Activated CD8-positive, alpha-beta T cell treated with anti-CD3 and anti-CD28 coated beads, Interleukin-2, amount 10 ng/mL, durations not matched to agents 7 days and 5 days (primary cell): ENCODE results near the gene PPP2R5D. TPM values are rescaled to one million over a fixed set of nuclear protein-coding genes. Genes with fewer than 3 reads are reported as not detected.
"Not testable (repeated sequence)": the region's sequence is repeated elsewhere in the genome, so short reads cannot be mapped to it uniquely, and the experiment has no call there.

Experiments used
- ATAC-seq: fragments of 150-1000 bp; cut with Tn5 transposase; one replicate; pipeline ENCODE4 v1.10.0; 2021; ENCODE audit warnings: moderate library complexity
- CTCF ChIA-PET: fragments of 350-600 bp; sonication (Branson Sonifier 250); formaldehyde crosslinking; loops from one replicate; lab custom pipeline; 2021; ENCODE audit warnings: antibody characterized with exemption; lab: Charles Lee
- POLR2A ChIA-PET: fragments of 350-600 bp; sonication (Branson Sonifier 250); formaldehyde crosslinking; loops from one replicate; lab custom pipeline; 2021; ENCODE audit warnings: antibody characterized with exemption; lab: Charles Lee
- DNase-seq: peaks from one replicate; pipeline ENCODE4 v3.0.0-alpha.2; 2020
- H3K27ac Mint-ChIP-seq: one replicate; pipeline ENCODE4 v1.8.0; 2021; ENCODE audit warnings: mild to moderate bottlenecking, mixed read lengths
- H3K27me3 Mint-ChIP-seq: one replicate; pipeline ENCODE4 v1.8.0; 2021; ENCODE audit warnings: low read depth, mixed read lengths
- H3K36me3 Mint-ChIP-seq: one replicate; pipeline ENCODE4 v1.8.0; 2021; ENCODE audit warnings: low read depth, mixed read lengths
- H3K4me1 Mint-ChIP-seq: one replicate; pipeline ENCODE4 v1.8.0; 2021; ENCODE audit warnings: low read depth, mixed read lengths
- H3K4me3 Mint-ChIP-seq: one replicate; pipeline ENCODE4 v1.8.0; 2021; ENCODE audit warnings: mild to moderate bottlenecking, mixed read lengths
- H3K9me3 Mint-ChIP-seq: one replicate; pipeline ENCODE4 v1.8.0; 2022; ENCODE audit warnings: mixed read lengths; ENCODE audit not compliant: insufficient read depth
- total RNA-seq, 2 experiments: library from RNA; stranded (reverse); gene quantifications; one replicate each; pipeline ENCODE4 v1.2.3, GENCODE V29; 2021

PPP2R5D gene
- total RNA-seq, 2 experiments from 2014 or later = 63.1 to 66.5 TPM

- H3K27ac Mint-ChIP-seq, ATAC-seq, DNase-seq, H3K27me3 Mint-ChIP-seq, POLR2A ChIA-PET, H3K4me3 Mint-ChIP-seq, H3K4me1 Mint-ChIP-seq, H3K9me3 Mint-ChIP-seq, H3K36me3 Mint-ChIP-seq: not testable (repeated sequence)
- CTCF ChIA-PET = interaction anchor here (2.0 kb wide), 1 partner anchor 23 kb away, joined by 4 read pairs; the partner anchor contains the start of gene RRP36
Measured at GRCh38 chr6:42998205-42998604, 13.8 kb downstream of the PPP2R5D start.

- H3K9me3 Mint-ChIP-seq = no peaks in the 10 kb centered on the region
- peaks cover 9% of the 10 kb centered on the region for H3K36me3 Mint-ChIP-seq
- ChIA-PET POLR2A (interaction anchor here (3.4 kb wide), 1 partner anchor 23 kb away, joined by 14 read pairs; the partner anchor contains the start of gene PEX6), CTCF (no interaction called here)
- H3K27ac Mint-ChIP-seq = no peak overlapping the region
- no peaks in the 10 kb centered on the region for H3K4me1 Mint-ChIP-seq
- no peak for ATAC-seq
- DNase-seq = no peak
- H3K4me3 Mint-ChIP-seq = no peak overlapping the region
- H3K27me3 Mint-ChIP-seq = no peaks in the 10 kb centered on the region
Measured at GRCh38 chr6:43001843-43002242, 17.5 kb downstream of the PPP2R5D start.

DNA sequence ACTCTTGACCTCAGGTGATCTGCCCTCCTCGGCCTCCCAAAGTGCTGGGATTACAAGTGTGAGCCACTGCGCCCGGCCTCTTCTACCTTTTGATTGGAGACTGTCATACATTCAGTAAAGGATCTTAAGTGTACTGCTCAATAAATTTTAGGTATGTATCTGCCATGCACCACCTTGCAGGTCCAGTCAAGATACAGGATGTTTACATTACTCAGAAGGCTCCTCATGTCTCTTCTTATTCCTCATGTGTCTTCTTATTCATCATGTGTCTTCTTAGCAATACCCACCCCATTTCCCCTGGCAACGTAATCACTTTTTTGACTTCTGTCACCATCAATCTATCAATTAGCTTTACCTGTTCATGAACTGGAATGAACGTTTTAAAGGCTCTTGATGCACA, 21.5 kb downstream of the PPP2R5D start:
- CTCF ChIA-PET = interaction anchor here (0.8 to 8.7 kb wide), 2 partner anchors 22 to 137 kb away, joined by 4 to 61 read pairs; partner anchors contain the start of gene PPP2R5D
- H3K9me3 Mint-ChIP-seq = no peaks in the 10 kb centered on the region
- POLR2A ChIA-PET = interaction anchor here (0.6 to 1.4 kb wide), 2 partner anchors 21 to 116 kb away, joined by 3 read pairs; partner anchors contain the start of gene PPP2R5D
- no peak for ATAC-seq
- no peaks in the 10 kb centered on the region for H3K27me3 Mint-ChIP-seq
- H3K36me3 Mint-ChIP-seq = peaks cover 43% of the 10 kb centered on the region
- H3K4me1 Mint-ChIP-seq = no peaks in the 10 kb centered on the region
- DNase-seq = no peak
- H3K27ac Mint-ChIP-seq = no peak overlapping the region
- no peak overlapping the region for H3K4me3 Mint-ChIP-seq

- CTCF ChIA-PET = interaction anchor here (0.8 to 8.7 kb wide), 2 partner anchors 22 to 137 kb away, joined by 4 to 61 read pairs; partner anchors contain the start of gene PPP2R5D
- H3K27me3 Mint-ChIP-seq = no peaks in the 10 kb centered on the region
- H3K27ac Mint-ChIP-seq = no peak overlapping the region
- H3K9me3 Mint-ChIP-seq = no peaks in the 10 kb centered on the region
- ATAC-seq (no peak), DNase-seq (no peak)
- H3K36me3 Mint-ChIP-seq = peaks cover 47% of the 10 kb centered on the region
- no peak overlapping the region for H3K4me3 Mint-ChIP-seq
- POLR2A ChIA-PET = interaction anchor here (0.6 to 1.4 kb wide), 2 partner anchors 22 to 116 kb away, joined by 3 read pairs; partner anchors contain the start of gene PPP2R5D
- H3K4me1 Mint-ChIP-seq = no peaks in the 10 kb centered on the region
Measured at GRCh38 chr6:43006251-43006650, 21.9 kb downstream of the PPP2R5D start.

DNA sequence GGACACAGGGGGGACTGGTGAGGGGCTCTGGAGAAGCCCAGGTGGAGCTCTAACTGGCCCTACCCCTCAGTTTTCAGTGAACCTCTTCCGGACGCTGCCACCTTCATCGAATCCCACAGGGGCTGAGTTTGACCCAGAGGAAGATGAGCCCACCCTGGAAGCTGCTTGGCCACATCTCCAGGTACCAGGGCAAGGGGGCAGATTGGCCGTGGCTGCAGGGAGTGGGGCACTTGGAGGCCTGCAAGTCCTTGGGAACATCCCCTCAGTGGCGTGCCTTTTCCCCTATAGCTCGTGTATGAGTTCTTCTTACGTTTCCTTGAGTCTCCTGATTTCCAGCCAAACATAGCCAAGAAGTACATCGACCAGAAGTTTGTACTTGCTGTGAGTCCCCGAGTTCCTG, 22.8 kb downstream of the PPP2R5D start:
- Mint-ChIP-seq H3K9me3 (no peaks in the 10 kb centered on the region), H3K27me3 (no peaks in the 10 kb centered on the region), H3K36me3 (peaks cover 53% of the 10 kb centered on the region), H3K4me3 (no peak overlapping the region), H3K4me1 (peaks cover 6% of the 10 kb centered on the region), H3K27ac (no peak overlapping the region)
- CTCF ChIA-PET = interaction anchor here (8.7 kb wide), 1 partner anchor 136 kb away, joined by 61 read pairs; no protein-coding TSS in a partner anchor
- POLR2A ChIA-PET = no interaction called here
- DNase-seq = no peak
- no peak for ATAC-seq

GRCh38 chr6:43009124-43009523, 24.8 kb downstream of the PPP2R5D start:
- Mint-ChIP-seq H3K4me3 (no peak overlapping the region), H3K36me3 (peaks cover 67% of the 10 kb centered on the region), H3K27ac (peak overlapping the region; percentile 45), H3K4me1 (peaks cover 21% of the 10 kb centered on the region), H3K27me3 (no peaks in the 10 kb centered on the region), H3K9me3 (no peaks in the 10 kb centered on the region)
- ATAC-seq (no peak), DNase-seq (peak; percentile 61)
- POLR2A ChIA-PET = interaction anchor here (1.0 kb wide), 1 partner anchor 25 kb away, joined by 3 read pairs; the partner anchor contains the start of gene PPP2R5D
- CTCF ChIA-PET = interaction anchor here (1.4 to 8.7 kb wide), 2 partner anchors 21 to 134 kb away, joined by 4 to 61 read pairs; no protein-coding TSS in a partner anchor

DNA sequence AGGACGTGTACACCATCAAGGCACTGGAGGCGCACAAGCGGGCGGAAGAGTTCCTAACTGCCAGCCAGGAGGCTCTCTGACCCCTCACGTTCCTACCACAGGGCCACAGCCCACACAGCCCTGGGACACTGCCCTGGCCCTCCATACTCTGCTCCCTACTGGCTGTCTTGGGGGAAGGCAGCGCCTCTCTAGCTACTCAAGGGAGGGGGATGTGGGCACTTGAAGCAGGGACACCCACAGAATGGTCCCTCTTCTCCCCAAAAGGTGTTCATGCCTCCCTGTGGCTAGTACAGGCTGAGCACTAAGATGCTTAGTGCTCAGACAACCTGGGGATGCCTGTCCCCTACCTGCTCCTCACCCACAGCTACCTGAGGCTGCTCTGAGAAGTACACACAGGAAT, 26.8 kb downstream of the PPP2R5D start:
- Mint-ChIP-seq H3K9me3 (no peaks in the 10 kb centered on the region), H3K4me3 (no peak overlapping the region), H3K4me1 (peaks cover 36% of the 10 kb centered on the region), H3K27me3 (no peaks in the 10 kb centered on the region), H3K36me3 (peaks cover 65% of the 10 kb centered on the region), H3K27ac (no peak overlapping the region)
- DNase-seq (no peak), ATAC-seq (no peak)
- ChIA-PET POLR2A (interaction anchor here (1.1 to 4.5 kb wide), 6 partner anchors 19 to 133 kb away, joined by 3 to 22 read pairs (median 3); partner anchors contain the start of genes PEX6 and PPP2R5D), CTCF (interaction anchor here (0.7 to 8.7 kb wide), 2 partner anchors 83 to 132 kb away, joined by 3 to 61 read pairs; no protein-coding TSS in a partner anchor)

GRCh38 chr6:43012364-43012763, 28.0 kb downstream of the PPP2R5D start:
- H3K27me3 Mint-ChIP-seq = no peaks in the 10 kb centered on the region
- peaks cover 43% of the 10 kb centered on the region for H3K4me1 Mint-ChIP-seq
- peak overlapping the region; percentile 97 for H3K4me3 Mint-ChIP-seq
- peaks cover 63% of the 10 kb centered on the region for H3K36me3 Mint-ChIP-seq
- no peak for DNase-seq
- no peaks in the 10 kb centered on the region for H3K9me3 Mint-ChIP-seq
- POLR2A ChIA-PET = interaction anchor here (0.7 to 4.5 kb wide), 3 partner anchors 28 to 40 kb away, joined by 3 to 22 read pairs (median 12); partner anchors contain the start of genes PEX6 and PPP2R5D
- ATAC-seq = no peak
- no peak overlapping the region for H3K27ac Mint-ChIP-seq
- CTCF ChIA-PET = interaction anchor here (0.8 to 3.3 kb wide), 6 partner anchors 34 to 448 kb away, joined by 3 to 24 read pairs (median 4); partner anchors contain the start of genes CNPY3 and PEX6

DNA sequence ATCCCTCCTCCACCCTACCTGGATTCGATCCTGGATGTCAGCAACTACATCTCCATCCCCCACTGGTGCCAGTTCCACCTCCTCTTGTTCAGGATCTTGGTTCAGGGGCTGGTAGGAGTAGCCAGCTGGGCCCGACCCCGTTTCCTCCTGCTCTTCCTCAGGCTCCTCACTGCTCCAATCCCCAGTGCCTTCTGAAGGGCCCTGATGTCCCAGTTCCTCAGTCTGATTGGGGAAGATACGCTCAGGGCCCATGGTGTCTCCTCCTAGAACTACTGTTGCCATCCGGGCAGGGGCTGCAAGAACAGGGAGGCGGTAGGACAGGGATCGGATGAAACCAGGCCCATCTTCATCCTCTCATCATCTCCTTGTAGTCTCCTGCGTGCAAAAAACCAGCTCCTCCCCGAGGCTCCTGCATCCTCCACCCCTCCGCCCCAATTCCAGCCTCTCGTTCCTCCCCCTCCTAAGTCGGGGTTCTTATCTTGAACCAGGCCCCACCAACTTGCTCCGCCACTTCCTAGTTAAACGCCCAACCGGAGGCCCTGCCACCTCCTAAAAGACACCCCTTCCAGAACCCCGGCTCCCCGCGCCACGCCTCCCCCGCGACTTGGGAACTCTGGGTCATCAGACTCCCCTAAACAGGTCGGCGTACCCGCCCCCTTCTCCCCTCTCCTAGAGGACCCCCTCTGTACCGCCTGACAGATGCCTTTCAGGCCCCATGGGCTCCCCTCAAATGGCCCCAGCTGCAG, 28.9 kb downstream of the PPP2R5D start:
- DNase-seq = no peak
- ChIA-PET POLR2A (interaction anchor here (0.6 to 4.5 kb wide), 11 partner anchors 9 to 131 kb away, joined by 3 to 22 read pairs (median 4); partner anchors contain the start of genes CNPY3, KLC4, MRPL2 and PEX6), CTCF (interaction anchor here (1.0 to 3.3 kb wide), 8 partner anchors 12 to 130 kb away, joined by 3 to 24 read pairs (median 4); partner anchors contain the start of genes CNPY3, MRPL2 and PEX6)
- Mint-ChIP-seq H3K4me3 (peak overlapping the region; percentile 97), H3K9me3 (no peaks in the 10 kb centered on the region), H3K27ac (peak overlapping the region; percentile 90), H3K4me1 (peaks cover 43% of the 10 kb centered on the region), H3K27me3 (no peaks in the 10 kb centered on the region), H3K36me3 (peaks cover 63% of the 10 kb centered on the region)
- no peak for ATAC-seq

GRCh38 chr6:43013843-43014433, 29.6 kb downstream of the PPP2R5D start, which contains the start of the genes KLHDC3 and MEA1:
TSS of gene KLHDC3 (plus strand) at chr6:43014249. CDS start at chr6:43017193, 2,944 bp downstream.
TSS of gene MEA1 (minus strand) at chr6:43013946. CDS start at chr6:43013813, 133 bp downstream.
- peaks cover 62% of the 10 kb centered on the region for H3K36me3 Mint-ChIP-seq

More at GRCh38 chr6:43013843-43014433, 29.6 kb downstream of the PPP2R5D start, which contains the start of the genes KLHDC3 and MEA1:
- H3K27ac Mint-ChIP-seq = peak within 1 kb of the TSS; percentile 90
- ATAC-seq (peak; percentile 95), DNase-seq (peak; percentile 100)
- no peaks in the 10 kb centered on the region for H3K9me3 Mint-ChIP-seq
- H3K4me1 Mint-ChIP-seq = peaks cover 43% of the 10 kb centered on the region
- ChIA-PET POLR2A (interaction anchor here (0.9 to 4.5 kb wide), 10 partner anchors 8 to 85 kb away, joined by 3 to 22 read pairs (median 4); partner anchors contain the start of genes CNPY3, KLC4, MRPL2 and PEX6), CTCF (interaction anchor here (0.8 to 3.3 kb wide), 8 partner anchors 11 to 130 kb away, joined by 3 to 24 read pairs (median 3); partner anchors contain the start of genes CUL7 and MRPL2)
- H3K27me3 Mint-ChIP-seq = no peaks in the 10 kb centered on the region
- peak within 1 kb of the TSS; percentile 97 for H3K4me3 Mint-ChIP-seq
